Measurements from ENCODE around the gene ABCC8. TPM values are rescaled to one million over a fixed set of nuclear protein-coding genes. Genes with fewer than 3 reads are reported as not detected.

Gene ABCC8
- total RNA-seq, 1 donor from 2014 or later, result not detected

DNA sequence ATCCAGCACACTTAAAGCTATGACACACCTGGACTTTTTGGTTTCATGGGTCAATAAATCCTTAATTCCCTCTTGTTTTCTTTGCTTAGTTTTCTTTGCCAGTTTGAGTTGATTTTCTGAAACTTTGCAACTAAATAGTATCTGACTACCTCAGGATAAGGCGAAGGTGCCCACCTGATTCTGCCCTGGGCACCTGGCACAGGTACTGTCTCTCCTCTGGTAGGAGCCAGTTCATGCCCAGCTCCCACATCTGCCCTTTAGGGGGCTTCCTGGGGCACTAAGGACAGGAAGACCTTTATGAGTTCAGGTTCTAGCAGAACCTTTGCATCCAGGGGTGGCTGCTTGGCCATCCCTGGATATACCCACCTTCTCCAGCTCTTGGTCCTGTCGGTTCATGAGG, 68.6 kb downstream of the ABCC8 start:
- intact Hi-C loops (cut with micrococcal nuclease), result no loop called here
- Mint-ChIP-seq H3K9me3 (no peaks in the 10 kb centered on the region), H3K27ac (no peak overlapping the region), H3K4me1 (no peaks in the 10 kb centered on the region), H3K36me3 (ENCODE audit: low read depth) (no peaks in the 10 kb centered on the region), H3K4me3 (no peak overlapping the region), H3K27me3 (peaks cover 5% of the 10 kb centered on the region)
- POLR2A ChIA-PET, result no interaction called here
- CTCF ChIA-PET, result no interaction called here
- ATAC-seq (ENCODE audit: low read depth), result no peak
- DNase-seq, result no peak
- TF ChIP-seq CTCF (IDR thresholded peaks at IDR 0.05), result no peak

- no peaks in the 10 kb centered on the region for H3K9me3 Mint-ChIP-seq
- CTCF ChIA-PET, result no interaction called here
These were observed 69.1 kb downstream of the ABCC8 start for GRCh38 chr11:17407575-17407974.

DNA sequence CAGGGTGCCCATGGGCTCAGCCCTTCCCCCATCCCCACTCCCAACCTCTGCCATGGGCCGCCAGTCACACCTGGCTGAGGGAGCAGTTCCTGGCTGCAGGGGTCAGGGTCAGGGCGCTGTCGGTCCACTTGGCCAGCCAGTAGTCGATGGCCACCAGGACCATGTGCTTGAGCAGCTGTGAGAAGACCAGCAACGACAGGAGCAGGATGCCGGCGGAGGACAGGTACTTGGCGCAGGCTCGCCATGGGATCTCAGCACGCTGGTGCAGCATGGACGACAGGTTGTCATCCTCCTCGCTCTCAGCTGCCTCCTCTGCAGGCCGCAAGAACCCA, 69.9 kb downstream of the ABCC8 start:
- CTCF ChIA-PET, result no interaction called here
- Mint-ChIP-seq H3K9me3 (no peaks in the 10 kb centered on the region), H3K27ac (no peak overlapping the region), H3K36me3 (ENCODE audit: low read depth) (no peaks in the 10 kb centered on the region), H3K4me3 (no peak overlapping the region), H3K4me1 (no peaks in the 10 kb centered on the region), H3K27me3 (peaks cover 2% of the 10 kb centered on the region)
- intact Hi-C loops (cut with micrococcal nuclease), result no loop called here
- TF ChIP-seq CTCF (IDR thresholded peaks at IDR 0.05), result no peak
- POLR2A ChIA-PET, result no interaction called here
- ATAC-seq (ENCODE audit: low read depth) (no peak), DNase-seq (no peak)

More at GRCh38 chr11:17407575-17407974, 69.1 kb downstream of the ABCC8 start:
- POLR2A ChIA-PET, result no interaction called here
- TF ChIP-seq CTCF (IDR thresholded peaks at IDR 0.05), result no peak
- peaks cover 2% of the 10 kb centered on the region for H3K27me3 Mint-ChIP-seq
- H3K4me3 Mint-ChIP-seq, result no peak overlapping the region
- no peak for DNase-seq
- intact Hi-C loops (cut with micrococcal nuclease), result no loop called here
- H3K27ac Mint-ChIP-seq, result no peak overlapping the region
- no peak for ATAC-seq (ENCODE audit: low read depth)
- no peaks in the 10 kb centered on the region for H3K4me1 Mint-ChIP-seq
- no peaks in the 10 kb centered on the region for H3K36me3 Mint-ChIP-seq (ENCODE audit: low read depth)

DNA sequence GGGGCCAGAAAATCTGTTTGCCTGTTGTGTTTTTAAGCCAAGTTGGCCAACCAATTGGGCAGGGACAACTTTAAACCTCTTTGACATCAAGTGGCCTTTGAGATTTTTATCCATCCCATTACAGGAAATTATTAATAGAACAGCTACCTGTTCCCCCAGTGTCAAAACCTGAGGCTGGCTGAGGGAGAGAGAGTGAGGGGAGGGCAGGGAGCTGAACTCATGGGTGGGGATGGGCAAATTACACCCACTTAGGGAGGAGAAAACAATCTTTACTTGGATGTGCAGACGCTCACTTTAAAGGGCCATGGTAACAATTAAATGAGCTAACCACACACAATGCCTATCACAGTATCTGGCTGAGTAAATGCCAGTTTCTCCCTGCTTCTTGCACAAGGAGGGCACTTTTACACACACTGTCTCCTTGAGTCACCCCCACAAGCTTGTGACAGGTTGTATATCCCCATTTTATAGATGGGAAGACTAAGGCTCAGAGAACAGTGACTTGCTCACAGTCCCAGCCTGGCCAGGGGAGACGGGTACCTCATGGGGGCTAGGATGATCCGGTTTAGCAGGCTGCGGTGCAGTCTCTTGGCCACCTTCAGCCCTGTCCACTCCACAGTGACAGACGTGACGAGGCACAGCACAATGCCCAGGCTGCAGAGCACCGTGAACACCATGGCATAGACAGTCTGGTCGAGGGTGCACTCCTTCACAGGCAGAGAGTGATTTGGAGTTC, 70.4 kb downstream of the ABCC8 start:
- no peak for ATAC-seq (ENCODE audit: low read depth)
- POLR2A ChIA-PET, result no interaction called here
- no peak for DNase-seq
- no peaks in the 10 kb centered on the region for H3K4me1 Mint-ChIP-seq
- no peak overlapping the region for H3K4me3 Mint-ChIP-seq
- intact Hi-C loops (cut with micrococcal nuclease), result no loop called here
- no peaks in the 10 kb centered on the region for H3K9me3 Mint-ChIP-seq
- H3K27ac Mint-ChIP-seq, result no peak overlapping the region
- TF ChIP-seq CTCF (IDR thresholded peaks at IDR 0.05), result no peak
- CTCF ChIA-PET, result interaction anchor here (0.9 kb wide), 1 partner anchor 22 kb away, joined by 5 read pairs; no protein-coding TSS in a partner anchor
- no peaks in the 10 kb centered on the region for H3K36me3 Mint-ChIP-seq (ENCODE audit: low read depth)
- no peaks in the 10 kb centered on the region for H3K27me3 Mint-ChIP-seq

DNA sequence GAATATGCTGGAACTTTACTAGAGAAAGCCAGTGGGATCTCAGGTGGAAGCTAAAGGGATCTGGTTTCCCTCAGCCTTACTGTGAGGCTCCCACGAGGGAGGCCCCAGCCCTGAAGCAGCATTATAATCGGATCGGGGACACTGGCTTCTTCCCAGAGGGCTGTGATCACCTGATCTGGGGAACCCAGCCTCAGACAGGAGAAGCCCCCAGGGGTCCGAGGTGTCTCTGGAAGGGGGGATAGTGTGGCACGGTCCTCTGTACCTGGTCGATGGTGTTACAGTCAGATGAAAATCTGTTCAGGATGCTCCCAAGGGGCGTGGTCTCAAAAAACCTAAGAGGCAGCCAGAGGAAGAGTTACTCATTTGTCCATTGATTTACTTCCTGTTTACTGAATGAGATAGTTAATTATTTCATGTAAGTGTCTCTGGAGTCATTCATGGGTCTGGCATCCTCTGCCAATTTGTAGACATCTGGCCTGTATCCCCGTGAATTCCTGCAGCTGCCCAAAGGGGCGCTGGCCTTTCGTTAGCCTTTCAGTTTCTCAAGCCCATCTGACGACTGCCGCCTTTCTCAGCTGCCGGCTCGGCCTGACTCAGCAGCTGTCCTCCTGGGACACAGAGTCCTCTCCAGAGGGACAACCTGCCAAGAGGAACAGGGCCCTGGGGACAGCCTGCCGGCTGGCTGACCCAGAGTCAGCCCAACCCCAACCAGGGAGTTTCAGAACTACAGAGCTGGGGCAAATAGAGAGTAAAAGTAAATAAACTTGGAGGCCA, 71.2 kb downstream of the ABCC8 start:
- Mint-ChIP-seq H3K9me3 (no peaks in the 10 kb centered on the region), H3K36me3 (ENCODE audit: low read depth) (no peaks in the 10 kb centered on the region), H3K4me1 (peaks cover 7% of the 10 kb centered on the region), H3K4me3 (no peak overlapping the region), H3K27ac (no peak overlapping the region), H3K27me3 (no peaks in the 10 kb centered on the region)
- CTCF ChIA-PET, result interaction anchor here (0.9 kb wide), 1 partner anchor 21 kb away, joined by 5 read pairs; no protein-coding TSS in a partner anchor
- TF ChIP-seq CTCF (IDR thresholded peaks at IDR 0.05), result no peak
- POLR2A ChIA-PET, result no interaction called here
- no peak for ATAC-seq (ENCODE audit: low read depth)
- intact Hi-C loops (cut with micrococcal nuclease), result no loop called here
- DNase-seq, result no peak
